Right kidney (tissue), 1 donor: ENCODE results near the gene PFKL.
"Not testable (repeated sequence)": the region's sequence is repeated elsewhere in the genome, so short reads cannot be mapped to it uniquely, and the experiment has no call there.

Source experiments
- DNase-seq: peaks from one replicate; pipeline ENCODE4 v3.0.0-alpha.2; 2016

The PFKL gene

DNA sequence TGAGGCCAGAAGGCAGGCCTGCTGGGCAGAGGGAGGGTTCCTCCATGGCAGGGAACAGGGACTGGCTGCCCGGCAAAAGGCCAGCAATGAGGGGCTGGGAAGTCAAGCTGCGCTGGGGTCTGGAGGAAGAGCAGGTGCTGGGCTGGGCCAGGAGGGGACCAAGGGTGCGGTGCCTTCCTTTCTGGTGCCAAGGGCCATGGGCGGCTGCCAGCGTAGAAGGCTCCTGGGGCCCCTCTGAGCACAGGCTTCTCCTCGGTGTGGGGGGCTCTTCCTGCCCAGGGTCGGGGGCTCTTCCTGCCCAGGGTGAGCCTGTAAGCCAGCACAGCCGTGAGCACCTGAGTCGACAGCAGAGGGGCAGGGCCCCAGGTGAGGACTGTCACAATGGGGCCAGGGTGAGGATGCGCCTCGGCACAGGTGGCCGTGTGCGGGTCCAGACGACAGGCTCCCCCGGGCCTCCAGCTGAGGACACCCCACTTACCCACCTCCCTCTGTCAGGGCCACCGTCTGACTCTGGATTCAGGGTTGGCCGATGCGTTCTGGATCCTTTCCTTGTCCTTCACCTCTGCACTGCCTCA is 27.5 kb upstream of the PFKL start:
- no peak for DNase-seq

DNA sequence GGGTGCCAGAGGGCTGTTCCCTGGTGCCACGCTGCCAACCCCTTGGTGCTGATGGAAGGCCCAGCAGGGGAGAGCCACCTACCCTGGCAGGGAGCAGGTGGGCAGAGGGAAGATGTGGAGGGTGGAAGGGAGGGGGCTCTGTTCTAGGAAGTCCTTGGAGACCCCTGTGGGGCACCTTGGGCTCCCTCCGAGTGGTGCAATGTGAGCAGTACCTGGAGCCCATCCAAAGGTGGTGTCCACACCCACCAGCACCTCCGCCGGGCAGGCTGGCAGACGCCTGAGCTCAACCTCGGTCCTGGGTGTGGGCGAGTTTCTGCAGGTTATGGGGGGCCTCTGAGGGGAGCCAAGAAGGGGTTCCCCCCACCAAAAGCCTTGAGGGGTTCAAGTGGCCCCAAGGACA is 26.8 kb upstream of the PFKL start:
- no peak for DNase-seq

DNA sequence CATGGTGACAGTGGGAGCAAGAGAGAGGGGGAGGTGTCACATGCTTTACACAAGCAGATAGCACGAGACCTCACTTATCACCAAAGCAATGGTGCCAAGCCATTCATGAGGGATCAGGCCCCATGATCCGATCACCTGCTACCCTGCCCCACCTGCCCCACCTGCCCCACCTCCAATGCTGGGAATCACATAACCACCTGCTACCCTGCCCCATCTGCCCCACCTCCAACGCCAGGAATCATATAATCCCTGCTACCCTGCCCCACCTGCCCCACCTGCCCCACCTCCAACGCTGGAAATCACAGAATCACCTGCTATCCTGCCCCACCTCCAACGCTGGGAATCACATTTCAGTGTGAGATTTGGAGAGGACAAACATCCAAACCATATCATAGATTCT is 24.8 kb upstream of the PFKL start:
- no peak for DNase-seq

DNA sequence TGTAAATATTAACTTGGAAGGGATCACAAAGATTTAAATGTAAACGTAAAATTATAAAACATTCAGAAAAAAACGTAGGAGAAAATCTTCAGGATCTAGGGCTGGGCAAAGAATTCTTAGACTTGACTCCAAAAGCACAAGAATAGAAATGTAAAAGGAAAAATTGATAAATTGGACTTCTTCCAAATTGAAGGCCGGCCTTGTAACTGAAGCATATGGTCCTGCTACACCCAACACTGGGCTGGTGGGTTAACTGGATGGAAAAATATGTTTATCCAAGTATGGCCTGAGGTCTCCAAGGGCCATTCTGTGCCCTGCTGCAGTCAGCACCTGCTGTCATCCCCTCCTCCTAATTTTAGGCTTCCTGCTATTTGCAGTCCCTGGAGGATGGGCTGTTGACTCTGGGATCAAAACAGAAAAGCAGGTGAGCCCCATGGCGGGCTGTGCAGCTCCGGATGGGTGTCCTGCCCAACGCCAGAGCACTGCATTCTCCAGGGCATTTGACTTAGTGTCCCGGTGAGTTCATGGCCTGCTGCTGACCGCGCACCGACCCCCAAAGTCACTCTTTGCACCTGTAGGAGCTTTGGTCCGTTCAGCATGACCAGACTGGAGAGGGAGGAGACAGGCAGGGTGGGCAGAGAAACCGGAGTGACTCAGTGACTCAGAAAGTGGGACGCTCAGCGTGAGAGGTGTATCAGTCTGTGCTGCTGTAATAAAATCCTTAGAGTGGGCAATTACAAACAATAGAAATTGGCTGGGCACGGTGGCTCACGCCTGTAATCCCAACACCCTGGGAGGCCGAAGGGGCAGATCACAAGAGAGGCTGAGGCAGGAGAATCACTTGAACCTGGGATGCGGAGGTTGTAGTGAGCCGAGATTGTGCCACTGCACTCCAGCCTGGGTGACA is 20.2 kb upstream of the PFKL start:
- no peak for DNase-seq

DNA sequence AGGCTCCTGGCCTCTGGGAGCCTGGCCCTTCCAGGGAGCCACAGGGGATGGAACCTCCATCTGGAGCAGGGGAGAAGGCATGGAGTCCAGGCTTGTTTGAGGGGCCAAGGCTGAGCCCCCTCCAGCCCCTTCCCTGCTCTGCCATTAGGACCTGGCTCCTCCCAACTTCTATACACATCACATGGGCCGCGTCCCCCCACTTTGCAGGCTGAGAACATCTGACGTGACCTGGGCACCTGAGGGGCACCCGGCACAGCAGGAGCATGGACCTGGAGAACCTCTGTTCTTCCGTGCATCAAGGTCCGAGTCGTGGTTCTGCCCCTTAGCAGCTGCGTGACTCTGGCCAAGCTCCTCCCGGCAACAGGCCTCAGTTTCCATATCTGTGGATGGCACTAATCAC is 18.1 kb upstream of the PFKL start:
- no peak for DNase-seq

DNA sequence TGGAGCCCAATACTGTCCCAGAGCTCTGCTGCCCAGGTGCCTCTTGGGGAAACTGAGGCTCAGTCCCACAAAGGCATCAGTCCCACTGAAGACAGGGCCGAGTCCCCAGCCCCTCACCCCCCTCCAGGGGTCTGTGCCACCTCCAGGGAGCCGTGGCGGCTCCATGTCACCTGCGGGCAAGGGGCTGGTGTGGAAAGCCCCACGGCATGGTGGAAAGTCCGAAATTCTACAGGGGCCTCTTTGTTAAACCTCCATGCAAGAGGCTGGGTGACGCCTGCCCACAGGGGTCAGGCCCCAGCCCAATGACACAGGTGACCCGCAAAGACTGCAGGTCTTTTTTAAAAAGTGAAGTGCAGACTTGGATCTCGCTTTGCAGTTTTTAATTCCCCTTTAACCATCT is 17.5 kb upstream of the PFKL start:
- no peak for DNase-seq

DNA sequence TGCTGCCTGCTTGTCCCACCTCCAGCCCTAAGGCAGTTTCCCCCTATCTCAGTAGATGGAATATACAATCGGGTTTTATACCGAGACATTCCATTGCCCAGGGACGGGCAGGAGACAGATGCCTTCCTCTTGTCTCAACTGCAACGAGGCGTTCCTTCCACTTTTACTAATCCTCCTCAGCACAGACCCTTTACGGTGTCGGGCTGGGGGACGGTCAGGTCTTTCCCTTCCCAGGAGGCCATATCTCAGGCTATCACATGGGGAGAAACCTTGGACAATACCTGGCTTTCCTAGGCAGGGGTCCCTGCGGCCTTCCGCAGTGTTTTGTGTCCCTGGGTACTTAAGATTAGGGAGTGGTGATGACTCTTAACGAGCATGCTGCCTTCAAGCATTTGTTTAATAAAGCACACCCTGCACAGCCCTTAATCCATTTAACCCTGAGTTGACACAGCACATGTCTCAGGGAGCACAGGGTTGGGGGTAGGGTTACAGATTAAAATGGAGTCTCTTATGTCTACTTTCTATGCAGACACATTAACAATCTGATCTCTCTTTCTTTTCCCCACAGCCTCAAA is 16.6 kb upstream of the PFKL start:
- DNase-seq, result not testable (repeated sequence)

DNA sequence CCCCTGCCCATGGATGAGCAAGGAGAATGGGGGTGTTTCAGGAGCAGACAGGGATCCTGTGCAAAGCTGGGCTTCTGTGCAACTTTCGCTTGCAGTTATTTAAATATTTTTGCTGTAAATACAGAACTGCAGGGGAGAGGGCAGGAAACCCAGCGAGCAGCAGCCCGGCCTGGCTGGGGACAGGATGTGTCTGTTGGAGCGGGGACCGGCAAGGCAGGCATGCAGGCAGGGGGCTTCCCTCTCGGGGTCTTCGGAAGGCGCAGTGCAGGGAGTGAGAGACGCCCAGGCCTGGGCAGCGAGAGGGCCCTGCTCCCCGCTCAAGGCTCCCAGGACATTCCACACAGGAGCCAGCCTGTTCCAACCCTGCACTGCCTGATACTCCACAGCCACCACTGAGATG is 15.9 kb upstream of the PFKL start:
- DNase-seq, result no peak

DNA sequence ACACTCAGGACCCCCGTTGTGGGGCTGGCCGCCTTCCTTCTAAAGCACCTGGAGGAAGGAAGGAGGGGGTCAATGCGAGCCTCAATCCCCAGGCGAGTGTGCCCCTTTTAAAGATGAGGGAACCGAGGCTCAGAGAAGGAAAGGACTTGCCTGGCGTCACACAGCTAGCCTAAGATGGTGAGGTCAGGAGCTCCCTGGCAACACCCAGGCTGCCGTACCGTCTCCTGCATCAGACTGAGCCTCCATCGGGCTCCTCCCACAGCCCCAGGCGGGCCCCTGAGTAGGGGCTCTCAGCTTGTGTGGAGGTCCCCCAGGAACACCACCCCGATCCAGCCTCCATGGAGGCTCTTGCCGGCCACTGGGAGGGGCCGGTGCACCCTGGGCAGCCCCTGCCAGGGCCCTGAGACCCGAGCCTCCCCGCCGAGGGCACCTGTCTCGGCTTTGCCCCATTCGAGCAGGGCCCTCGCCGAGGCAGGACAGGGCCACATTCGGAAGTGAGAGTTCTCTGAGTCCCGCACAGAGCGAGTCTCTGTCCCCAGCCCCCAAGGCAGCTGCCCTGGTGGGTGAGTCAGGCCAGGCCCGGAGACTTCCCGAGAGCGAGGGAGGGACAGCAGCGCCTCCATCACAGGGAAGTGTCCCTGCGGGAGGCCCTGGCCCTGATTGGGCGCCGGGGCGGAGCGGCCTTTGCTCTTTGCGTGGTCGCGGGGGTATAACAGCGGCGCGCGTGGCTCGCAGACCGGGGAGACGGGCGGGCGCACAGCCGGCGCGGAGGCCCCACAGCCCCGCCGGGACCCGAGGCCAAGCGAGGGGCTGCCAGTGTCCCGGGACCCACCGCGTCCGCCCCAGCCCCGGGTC is 14.5 kb upstream of the PFKL start, which contains the start of gene AIRE:
AIRE (plus strand) TSS at position 739 of the 855 bp plus-strand sequence. CDS start 131 bp downstream, outside the sequence.
- DNase-seq, result peak; percentile 50

DNA sequence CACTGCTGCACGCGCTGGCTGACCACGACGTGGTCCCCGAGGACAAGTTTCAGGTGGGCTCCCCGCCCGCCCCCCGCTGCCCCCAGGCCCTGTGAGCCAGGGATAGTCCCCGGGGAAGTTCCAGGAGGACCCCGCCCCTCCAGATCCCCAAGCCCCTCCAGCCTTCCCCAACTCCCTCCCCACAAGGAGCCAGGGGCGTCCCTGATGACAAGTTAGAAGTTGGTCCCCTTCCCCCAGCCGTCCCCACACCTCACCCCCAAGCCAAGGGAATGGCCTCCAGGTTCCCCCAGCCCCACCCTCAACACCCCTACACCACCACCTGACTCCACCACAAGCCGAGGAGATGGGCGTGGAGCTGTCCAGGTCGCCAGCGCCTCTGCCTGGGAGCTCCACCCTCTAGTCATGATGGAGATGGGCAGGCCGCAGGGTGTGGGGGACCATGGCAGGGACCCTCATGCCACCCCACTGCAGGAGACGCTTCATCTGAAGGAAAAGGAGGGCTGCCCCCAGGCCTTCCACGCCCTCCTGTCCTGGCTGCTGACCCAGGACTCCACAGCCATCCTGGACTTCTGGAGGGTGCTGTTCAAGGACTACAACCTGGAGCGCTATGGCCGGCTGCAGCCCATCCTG is 13.7 kb upstream of the PFKL start:
- no peak for DNase-seq

DNA sequence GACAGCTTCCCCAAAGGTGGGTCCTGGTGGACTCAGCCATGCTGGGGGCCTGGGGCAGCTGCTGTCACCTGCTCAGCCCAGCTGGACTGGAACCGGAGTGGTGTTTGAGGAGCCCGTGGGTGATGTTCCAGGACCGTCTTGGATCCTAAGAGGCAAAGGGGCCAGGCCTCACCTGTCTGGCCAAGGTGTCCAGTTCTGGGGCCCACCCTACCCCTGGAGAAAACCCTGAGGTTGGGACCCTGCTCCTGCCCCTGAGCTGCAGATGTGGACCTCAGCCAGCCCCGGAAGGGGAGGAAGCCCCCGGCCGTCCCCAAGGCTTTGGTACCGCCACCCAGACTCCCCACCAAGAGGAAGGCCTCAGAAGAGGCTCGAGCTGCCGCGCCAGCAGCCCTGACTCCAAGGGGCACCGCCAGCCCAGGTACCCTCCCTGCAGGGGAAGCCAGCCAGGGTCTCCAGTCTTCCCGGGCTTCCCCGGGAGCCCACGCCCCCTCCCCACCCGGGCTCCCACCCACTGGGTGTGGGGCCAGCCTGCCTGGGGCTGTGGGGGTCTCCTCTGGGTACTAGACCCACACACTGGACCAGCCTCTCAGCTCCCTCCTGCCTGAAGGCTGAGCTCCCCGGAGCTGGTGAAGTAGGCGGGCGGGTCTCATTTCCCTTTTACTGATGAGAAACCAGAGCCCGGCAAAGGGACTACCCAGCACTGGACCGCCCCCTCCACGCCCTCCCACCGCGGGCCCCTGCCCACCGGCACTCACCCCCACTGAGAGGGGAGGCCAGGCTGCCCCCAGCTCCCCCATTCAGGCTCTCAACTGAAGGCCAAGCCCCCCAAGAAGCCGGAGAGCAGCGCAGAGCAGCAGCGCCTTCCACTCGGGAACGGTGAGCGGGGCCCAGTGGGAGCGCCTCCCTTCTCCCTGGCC is 12.9 kb upstream of the PFKL start:
- DNase-seq, result no peak

DNA sequence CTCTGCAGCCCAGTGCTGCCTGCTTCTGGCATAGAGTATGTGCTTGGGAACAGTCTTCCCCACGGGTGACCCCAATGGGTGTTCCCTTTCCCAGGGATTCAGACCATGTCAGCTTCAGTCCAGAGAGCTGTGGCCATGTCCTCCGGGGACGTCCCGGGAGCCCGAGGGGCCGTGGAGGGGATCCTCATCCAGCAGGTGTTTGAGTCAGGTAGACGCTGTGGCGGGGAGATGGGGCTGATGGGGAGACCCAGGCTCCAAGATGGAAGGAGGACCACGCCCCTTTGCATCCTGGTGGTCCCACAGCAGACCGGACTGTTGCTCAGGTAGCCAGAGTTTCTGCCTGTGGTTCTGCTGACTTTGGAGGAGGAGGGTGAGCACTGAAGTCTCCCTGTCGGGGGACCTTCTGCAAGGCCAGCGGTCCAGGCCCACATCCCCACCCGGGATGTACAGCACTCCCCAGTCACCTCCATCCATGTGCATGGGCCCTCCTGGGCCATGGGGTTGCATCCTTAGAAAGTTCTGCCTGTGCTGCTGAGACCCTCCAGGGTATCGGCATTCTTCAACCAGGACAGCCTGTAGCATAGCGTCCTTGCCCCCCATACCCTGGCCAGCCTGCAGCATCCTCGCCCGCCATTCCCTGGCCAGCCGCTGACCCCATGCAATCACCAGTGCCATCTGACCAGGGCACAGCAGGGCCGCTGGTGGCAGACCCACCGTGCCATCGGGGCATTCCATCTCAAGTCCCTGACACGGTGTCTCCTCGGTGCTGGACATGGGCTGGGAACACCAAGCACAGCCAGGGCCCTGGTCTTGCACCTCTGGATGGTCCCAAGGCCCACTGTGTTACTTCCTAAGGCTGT is 11.4 kb upstream of the PFKL start:
- DNase-seq, result no peak

DNA sequence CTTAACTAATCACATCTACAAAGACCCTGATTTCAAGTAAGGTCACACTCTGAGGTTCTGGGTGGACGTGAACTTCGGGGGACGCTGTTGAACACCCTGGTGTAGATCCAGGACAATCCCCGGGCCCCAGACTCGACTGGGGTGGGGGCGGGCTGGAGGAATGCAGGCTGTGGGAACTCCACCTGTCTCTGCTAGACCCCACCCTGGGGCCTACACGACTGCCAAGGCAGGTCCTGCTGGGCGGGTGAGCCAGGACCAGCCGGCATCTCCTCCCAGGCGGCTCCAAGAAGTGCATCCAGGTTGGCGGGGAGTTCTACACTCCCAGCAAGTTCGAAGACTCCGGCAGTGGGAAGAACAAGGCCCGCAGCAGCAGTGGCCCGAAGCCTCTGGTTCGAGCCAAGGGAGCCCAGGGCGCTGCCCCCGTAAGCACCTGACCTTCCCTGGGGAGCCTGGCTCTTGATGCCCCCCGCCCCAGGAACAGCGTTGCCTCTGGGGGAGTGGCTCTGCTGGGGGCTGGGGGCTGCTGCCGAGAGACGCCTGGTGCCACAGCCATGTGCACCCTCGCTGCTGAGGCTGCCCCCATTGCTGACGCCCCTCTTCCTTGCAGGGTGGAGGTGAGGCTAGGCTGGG is 10.4 kb upstream of the PFKL start:
- DNase-seq, result no peak

DNA sequence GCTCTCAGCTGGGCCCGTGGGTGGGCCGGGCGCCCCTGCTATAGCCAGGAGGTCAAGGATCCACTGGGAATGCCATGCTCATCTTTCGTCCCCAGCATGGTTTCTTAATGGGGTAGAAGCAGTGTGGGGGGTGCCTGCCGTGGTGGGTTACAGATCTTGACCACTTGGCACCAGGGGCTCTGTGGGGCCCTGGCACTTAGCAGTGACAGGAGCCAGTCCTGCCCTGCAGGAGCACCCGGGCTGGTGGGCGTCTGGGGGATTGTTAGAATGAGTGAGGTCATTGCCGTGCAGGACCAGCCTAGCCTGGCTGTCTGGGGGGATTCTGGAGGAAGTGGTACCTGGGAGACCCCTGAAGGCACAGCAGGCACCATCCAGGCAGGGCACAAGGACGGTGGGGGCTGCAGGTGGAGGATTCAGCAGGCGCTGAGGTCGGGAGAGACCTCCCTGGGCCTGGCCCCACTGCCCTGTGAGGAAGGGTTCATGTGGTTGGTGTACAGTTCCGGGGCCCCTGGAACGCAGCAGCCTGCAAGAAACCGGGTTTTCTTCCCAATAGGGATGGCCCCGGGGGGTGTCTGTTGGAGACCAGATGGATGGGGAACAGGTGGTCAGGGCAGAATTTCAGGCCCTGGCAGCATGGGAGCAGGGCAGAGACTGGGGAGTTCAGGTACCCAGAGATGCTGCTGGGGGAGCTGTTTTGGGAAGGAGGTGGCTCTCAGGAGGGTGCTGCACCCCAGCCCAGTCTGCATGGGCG is 9.4 kb upstream of the PFKL start:
- DNase-seq, result no peak

DNA sequence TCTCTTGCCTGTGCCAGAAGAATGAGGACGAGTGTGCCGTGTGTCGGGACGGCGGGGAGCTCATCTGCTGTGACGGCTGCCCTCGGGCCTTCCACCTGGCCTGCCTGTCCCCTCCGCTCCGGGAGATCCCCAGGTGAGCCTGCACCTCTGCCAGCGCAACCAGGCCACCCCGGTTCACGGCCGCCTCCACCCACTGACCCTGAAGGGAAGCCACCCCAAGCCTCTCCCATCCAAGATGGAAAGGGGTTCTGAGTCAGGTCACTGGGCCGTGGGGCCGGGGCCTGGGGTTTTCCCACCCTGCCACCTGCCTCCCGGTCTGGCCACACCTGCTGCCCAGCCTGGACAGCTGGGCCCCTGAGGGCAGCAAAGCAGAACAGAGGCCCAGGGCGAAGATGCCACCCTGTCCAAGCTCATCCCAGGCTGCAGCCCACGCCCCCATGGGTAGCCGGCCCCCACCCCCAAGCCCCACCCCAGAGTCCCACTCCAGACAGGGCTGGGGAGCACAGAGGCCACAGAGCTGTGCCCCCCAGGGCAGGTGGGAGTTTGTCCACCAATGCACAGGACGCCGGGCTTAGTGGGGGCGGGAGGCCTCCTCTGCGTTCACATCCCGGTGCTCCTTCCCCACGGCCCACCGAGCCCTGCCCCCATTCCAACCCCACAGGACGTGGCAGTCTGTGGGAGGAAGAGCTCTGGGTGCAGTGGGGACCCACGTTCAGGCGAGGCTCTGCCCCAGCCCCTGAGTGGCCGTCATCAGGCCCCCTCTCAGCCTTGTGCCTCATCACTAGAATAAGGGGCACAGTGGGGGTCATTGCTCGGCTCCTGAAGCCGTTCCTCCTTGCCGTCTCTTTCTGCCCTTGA is 8.5 kb upstream of the PFKL start:
- no peak for DNase-seq

DNA sequence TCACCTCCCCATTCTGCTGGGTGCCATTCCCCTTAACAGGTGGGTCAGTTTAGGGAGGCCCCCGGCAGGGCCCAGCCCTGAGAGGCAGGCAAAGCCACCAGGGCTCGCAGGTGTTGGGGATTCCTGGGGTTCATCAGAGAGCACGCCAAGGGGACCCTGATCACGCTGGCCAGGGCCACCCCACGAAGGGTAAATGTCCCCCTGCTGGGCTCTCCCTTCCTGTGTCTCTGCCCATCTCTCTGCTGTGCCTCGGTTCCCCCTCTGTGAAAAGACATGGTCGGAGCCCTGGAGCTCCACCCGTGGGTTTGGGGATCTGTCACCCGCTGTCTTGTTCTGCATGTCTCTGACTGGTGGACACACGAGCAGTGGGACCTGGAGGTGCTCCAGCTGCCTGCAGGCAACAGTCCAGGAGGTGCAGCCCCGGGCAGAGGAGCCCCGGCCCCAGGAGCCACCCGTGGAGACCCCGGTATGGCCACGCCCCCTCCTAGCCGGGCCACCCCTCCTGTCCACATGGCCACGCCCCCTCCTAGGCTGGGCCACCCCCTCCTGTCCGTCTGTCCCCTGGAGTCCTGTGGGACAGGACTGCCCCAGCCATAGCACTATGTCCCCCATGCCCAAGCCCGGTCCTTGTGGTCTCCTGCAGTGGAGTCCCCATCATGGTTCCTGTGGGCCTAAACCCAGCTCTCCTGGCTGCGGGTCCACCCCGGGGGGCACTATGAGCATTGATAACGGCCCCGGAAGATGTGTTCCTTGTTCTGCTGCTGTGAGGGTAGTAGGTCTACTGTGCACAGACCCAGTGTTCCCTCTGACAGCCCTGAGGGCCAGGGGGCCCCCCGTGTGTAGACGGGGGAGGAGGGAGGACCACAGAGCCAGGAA is 7.7 kb upstream of the PFKL start:
- DNase-seq, result no peak

DNA sequence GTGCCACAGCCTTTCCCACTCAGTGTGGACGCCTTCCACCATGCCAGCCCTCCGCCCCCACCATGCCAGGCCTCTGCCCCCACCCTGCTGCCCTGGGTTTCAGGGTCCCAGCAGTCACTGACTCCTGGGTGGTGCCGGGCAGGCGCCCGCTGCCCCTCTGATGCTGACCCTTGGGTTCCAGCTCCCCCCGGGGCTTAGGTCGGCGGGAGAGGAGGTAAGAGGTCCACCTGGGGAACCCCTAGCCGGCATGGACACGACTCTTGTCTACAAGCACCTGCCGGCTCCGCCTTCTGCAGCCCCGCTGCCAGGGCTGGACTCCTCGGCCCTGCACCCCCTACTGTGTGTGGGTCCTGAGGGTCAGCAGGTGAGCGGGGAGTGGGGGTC is 7.0 kb upstream of the PFKL start:
- DNase-seq, result no peak
